Small intestine (tissue), 7 donors: ENCODE results near the gene SECTM1. TPM values are rescaled to one million over a fixed set of nuclear protein-coding genes. Genes with fewer than 3 reads are reported as not detected.
"Not testable (repeated sequence)": the region's sequence is repeated elsewhere in the genome, so short reads cannot be mapped to it uniquely, and the experiment has no call there.

Experiments
- DNase-seq, 2 donors: peaks; one replicate each; pipeline versions ENCODE4 v3.0.0 to v3.0.0-alpha.2; 2013
- FAIRE-seq: peaks from 2 replicates; lab custom pipeline; 2012; peaks lifted over from hg19 to GRCh38; lab: Jason Lieb, UNC
- H3K27ac ChIP-seq, 3 donors: one replicate each; pipeline ENCODE4 v1.5.1; 2013; ENCODE audit warnings: low read length in 2 of 3, mild to moderate bottlenecking in 2 of 3, control low read depth in 1 of 3, inconsistent platforms in 1 of 3, low read depth in 1 of 3, moderate library complexity in 1 of 3
- H3K27me3 ChIP-seq, 3 donors: one replicate each; pipeline ENCODE4 v1.6.1; 2013; ENCODE audit warnings: low read length in 3 of 3, inconsistent platforms in 1 of 3; ENCODE audit not compliant: control insufficient read depth in 3 of 3, insufficient read depth in 3 of 3
- H3K36me3 ChIP-seq, 3 donors: one replicate each; pipeline ENCODE4 v1.6.1; 2013; ENCODE audit warnings: low read length in 3 of 3, inconsistent platforms in 1 of 3, low read depth in 1 of 3, mild to moderate bottlenecking in 1 of 3, moderate library complexity in 1 of 3; ENCODE audit not compliant: control insufficient read depth in 3 of 3, insufficient read depth in 2 of 3
- H3K4me1 ChIP-seq, 3 donors: one replicate each; pipeline ENCODE4 v1.6.1; 2013; ENCODE audit warnings: low read length in 2 of 3, inconsistent platforms in 1 of 3, low read depth in 1 of 3, mild to moderate bottlenecking in 1 of 3, moderate library complexity in 1 of 3; ENCODE audit not compliant: control insufficient read depth in 3 of 3, insufficient read depth in 2 of 3
- H3K4me3 ChIP-seq, 3 donors: one replicate each; pipeline ENCODE4 v1.5.1; 2013; ENCODE audit warnings: low read length in 3 of 3, control low read depth in 1 of 3, inconsistent platforms in 1 of 3, low read depth in 1 of 3, mild to moderate bottlenecking in 1 of 3, moderate library complexity in 1 of 3
- H3K9me3 ChIP-seq, 2 donors: one replicate each; pipeline ENCODE4 v1.6.1; 2013; ENCODE audit warnings: low read depth in 1 of 2, low read length in 1 of 2; ENCODE audit not compliant: control insufficient read depth in 2 of 2, insufficient read depth in 1 of 2
- WGBS, 3 donors: extraction: QIAGEN DNeasy Blood & Tissue Kit; methylation state at CpG; one replicate each; pipeline ENCODE4 v1.1.7; 2013; 5-methylcytosine and 5-hydroxymethylcytosine counted together
- polyA plus RNA-seq, 4 donors: library from polyadenylated mRNA; stranded (reverse) in 3 of 4; unstranded in 1 of 4; fragments of 200-250 nt in 3 of 4; fragments of 120-200 nt in 1 of 4; gene quantifications; one replicate each; pipeline versions ENCODE4 v1.2.1 to v1.2.3, GENCODE V29; 2013
- donor health status: healthy with polysubstance abuse.
- donor health status: control.
- donor health status: control.
- donor health status: Bipolar disorder and iron deficiency.
- donor health status: healthy.

Gene SECTM1
- polyA plus RNA-seq, 4 donors = 13.6 to 81.9 (median 26.1) TPM

DNA sequence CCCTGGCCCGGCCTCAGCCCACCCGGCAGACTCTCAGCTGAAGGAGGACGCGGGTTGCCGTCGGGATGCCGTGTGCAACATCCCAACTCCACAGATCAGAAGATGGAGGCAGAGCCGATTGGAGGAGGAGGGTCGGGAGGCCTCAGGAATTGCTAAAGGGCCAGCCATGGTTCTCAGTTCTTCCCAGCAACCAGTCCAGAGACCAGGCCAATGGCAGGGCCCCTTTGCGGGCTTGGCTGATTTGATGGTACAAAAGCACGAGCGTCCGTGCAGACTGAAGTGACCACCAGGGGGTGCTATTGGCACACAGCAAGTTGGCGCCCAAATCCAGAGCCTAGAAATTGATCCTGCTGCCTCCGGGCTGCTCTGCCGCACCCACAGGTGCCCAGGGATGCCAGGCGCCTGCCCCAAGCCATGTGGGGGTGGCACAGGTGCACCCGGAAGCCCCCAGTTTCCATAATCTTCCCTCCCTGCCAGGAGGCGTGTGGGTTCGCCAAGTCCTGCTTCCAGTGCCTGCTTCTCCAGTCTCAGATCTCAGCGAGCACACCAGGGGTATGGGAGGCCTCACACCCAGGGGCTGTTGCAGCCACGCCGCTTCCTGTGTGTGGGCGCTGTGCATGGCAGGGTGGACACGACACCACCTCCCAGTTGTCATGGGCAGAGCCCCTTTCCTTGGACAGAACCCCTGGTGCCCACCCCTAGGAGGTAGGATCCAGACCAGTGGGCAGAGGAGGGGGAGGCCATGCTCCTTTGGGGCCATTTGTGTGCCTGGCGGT is 18.3 kb upstream of the SECTM1 start:
- DNase-seq (peak; percentile 79 to 91), FAIRE-seq (no peak)
- Histone ChIP-seq H3K9me3 (no peaks in the 10 kb centered on the region), H3K4me3 (no peak overlapping the region), H3K27me3 (peaks cover 0 to 9% (median 0%) of the 10 kb centered on the region in 3 donors), H3K27ac (no peak overlapping the region), H3K36me3 (no peaks in the 10 kb centered on the region), H3K4me1 (peaks cover 0 to 6% (median 0%) of the 10 kb centered on the region in 3 donors)
- WGBS, 3 donors = 34 to 37% (median 36%) methylated on average over 26 of the region's 26 CpGs

DNA sequence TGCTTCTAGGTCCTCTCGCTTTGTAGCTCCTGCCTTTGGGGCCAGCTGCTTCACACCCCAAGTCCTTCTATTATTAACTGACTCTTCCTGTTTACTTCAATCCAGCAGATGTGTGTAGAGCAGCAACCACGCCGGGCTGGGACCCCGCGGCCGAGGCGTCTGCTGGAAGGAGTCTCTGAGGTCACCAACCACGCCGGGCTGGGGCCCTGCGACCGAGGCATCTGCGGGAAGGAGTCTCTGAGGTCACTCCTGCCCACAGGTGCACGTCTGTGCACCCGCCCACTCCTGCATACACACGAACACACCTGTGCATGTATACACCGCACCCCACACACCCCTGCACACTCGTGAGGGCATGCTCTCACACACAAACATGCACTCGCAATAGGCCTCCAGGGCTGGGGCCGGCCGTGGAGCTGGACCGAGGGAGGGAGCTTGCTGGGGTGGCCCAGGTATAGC is 17.7 kb upstream of the SECTM1 start:
- WGBS, 3 donors = 39 to 53% (median 49%) methylated on average over 21 of the region's 21 CpGs
- H3K9me3 ChIP-seq = no peaks in the 10 kb centered on the region
- H3K4me3 ChIP-seq = no peak overlapping the region
- H3K36me3 ChIP-seq = no peaks in the 10 kb centered on the region
- H3K27me3 ChIP-seq = peaks cover 0 to 5% (median 0%) of the 10 kb centered on the region in 3 donors
- H3K4me1 ChIP-seq = peaks cover 0 to 9% (median 0%) of the 10 kb centered on the region in 3 donors
- H3K27ac ChIP-seq = no peak overlapping the region
- DNase-seq (no peak), FAIRE-seq (no peak)

DNA sequence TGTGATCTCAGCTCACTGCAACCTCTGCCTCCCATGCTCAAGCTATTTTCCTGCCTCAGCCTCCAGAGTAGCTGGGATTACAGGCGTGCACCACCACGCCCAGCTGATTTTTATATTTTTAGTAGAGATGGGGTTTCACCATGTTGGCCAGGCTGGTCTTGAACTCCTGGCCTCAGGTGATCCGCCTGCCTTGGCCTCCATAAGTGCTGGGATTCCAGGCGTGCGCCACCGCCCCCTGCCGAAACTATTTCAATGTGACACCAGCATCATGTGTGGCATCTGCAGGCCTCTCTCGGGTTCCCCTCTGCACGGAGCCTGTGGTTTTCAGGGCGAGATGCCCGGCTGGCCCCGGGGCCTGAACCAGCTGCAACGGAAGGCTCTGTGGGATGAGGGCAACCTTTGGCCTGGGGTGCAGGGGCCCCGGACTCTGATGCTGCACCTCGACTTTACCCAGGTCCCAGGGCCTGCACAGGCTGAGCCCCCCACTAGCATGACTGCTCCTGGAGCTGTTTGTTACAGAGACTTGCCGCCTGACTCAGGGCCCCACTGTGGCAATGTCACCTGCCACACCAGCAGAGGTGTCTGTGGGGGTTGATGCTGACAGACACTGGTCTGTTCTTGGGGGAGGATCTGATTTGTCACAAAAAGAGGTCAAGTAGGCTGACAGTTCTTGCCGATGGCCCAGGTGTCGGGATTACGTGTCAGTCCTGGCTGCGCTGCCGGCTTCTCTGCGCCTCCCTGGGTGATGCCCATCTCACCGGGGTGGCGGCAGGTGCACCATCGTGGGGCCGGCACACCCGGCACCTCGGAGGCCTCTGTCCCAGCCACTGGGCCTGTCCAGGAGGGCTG is 16.8 kb upstream of the SECTM1 start:
- no peaks in the 10 kb centered on the region for H3K9me3 ChIP-seq
- H3K4me1 ChIP-seq = peaks cover 0 to 11% (median 0%) of the 10 kb centered on the region in 3 donors
- peaks cover 0 to under 1% (median 0%) of the 10 kb centered on the region in 3 donors for H3K27me3 ChIP-seq
- 67 to 84% (median 74%) methylated on average over 28 of the region's 28 CpGs for WGBS, 3 donors
- H3K27ac ChIP-seq = no peak overlapping the region
- H3K36me3 ChIP-seq = no peaks in the 10 kb centered on the region
- FAIRE-seq (no peak), DNase-seq (no peak)
- no peak overlapping the region for H3K4me3 ChIP-seq

DNA sequence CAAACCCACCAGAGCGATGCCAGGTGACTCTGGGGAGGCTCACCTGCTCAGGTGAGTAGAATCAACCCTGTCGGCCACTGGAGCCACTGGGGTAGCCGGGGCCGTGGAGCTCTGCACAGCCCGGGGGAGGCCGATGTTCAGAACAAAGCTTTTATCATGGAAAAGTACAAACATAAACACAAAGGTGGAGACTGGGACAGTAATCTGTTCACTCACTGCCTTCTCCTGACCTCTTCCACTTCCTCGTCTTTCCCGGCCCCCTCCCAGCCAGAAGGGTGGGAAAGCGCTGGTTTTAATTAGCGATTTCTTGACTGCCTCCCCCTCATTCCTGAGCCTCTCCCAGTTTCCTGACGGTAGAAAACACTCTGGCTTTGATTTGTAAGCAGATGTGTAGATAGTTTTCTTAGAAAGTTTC is 15.7 kb upstream of the SECTM1 start:
- 25 to 43% (median 39%) methylated on average over 11 of the region's 11 CpGs for WGBS, 3 donors
- H3K27ac ChIP-seq = no peak overlapping the region
- FAIRE-seq (no peak), DNase-seq (no peak)
- H3K27me3 ChIP-seq = no peaks in the 10 kb centered on the region
- no peaks in the 10 kb centered on the region for H3K9me3 ChIP-seq
- H3K4me3 ChIP-seq = no peak overlapping the region
- peaks cover 0 to 11% (median 0%) of the 10 kb centered on the region in 3 donors for H3K4me1 ChIP-seq
- H3K36me3 ChIP-seq = no peaks in the 10 kb centered on the region

DNA sequence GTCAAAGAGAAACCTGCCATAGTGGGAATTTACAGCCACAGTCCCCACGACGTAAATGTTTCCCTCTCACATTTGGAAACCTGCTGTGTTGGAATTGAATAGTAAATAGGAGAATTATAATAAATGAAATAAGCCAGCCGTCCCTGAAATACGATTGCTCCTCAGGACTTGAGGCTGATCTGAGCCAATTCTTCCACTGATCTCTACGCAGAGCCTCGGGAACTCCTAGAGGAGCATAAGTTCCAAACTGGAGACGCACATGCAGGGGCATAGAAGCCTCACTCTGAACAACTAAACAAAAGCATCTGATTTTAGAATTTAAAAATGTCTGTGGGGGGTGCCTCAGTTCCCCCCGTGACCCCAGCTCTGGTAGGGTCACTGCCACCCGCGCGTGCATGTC is 15.3 kb upstream of the SECTM1 start:
- Histone ChIP-seq H3K27ac (no peak overlapping the region), H3K27me3 (no peaks in the 10 kb centered on the region), H3K36me3 (no peaks in the 10 kb centered on the region), H3K4me1 (peaks cover 0 to 11% (median 0%) of the 10 kb centered on the region in 3 donors), H3K4me3 (no peak overlapping the region), H3K9me3 (no peaks in the 10 kb centered on the region)
- DNase-seq (no peak), FAIRE-seq (no peak)
- 65 to 68% (median 66%) methylated on average over 11 of the region's 11 CpGs for WGBS, 3 donors

DNA sequence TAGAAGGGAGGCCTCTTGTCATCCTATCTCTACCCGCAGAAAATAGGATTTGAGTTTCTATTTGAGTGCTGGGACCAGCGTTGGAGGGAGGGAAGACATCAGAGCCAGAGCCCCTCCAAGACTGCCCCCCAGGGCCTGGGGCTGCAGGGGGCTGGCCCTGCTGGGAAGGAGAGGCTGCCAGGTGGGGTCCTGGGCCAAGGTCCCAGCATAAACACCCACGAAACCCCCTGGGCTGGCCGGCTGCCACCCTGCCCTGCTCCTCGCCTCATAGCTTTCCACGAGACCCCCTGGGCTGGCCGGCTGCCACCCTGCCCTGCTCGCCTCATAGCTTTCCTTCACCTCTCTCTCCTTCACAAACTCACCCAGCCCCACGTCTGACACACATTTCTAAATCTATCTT is 14.9 kb upstream of the SECTM1 start:
- H3K27me3 ChIP-seq = no peaks in the 10 kb centered on the region
- DNase-seq (no peak), FAIRE-seq (no peak)
- no peaks in the 10 kb centered on the region for H3K36me3 ChIP-seq
- 63 to 72% (median 66%) methylated on average over 9 of the region's 9 CpGs for WGBS, 3 donors
- H3K27ac ChIP-seq = no peak overlapping the region
- H3K9me3 ChIP-seq = no peaks in the 10 kb centered on the region
- H3K4me3 ChIP-seq = no peak overlapping the region
- peaks cover 0 to 11% (median 0%) of the 10 kb centered on the region in 3 donors for H3K4me1 ChIP-seq

DNA sequence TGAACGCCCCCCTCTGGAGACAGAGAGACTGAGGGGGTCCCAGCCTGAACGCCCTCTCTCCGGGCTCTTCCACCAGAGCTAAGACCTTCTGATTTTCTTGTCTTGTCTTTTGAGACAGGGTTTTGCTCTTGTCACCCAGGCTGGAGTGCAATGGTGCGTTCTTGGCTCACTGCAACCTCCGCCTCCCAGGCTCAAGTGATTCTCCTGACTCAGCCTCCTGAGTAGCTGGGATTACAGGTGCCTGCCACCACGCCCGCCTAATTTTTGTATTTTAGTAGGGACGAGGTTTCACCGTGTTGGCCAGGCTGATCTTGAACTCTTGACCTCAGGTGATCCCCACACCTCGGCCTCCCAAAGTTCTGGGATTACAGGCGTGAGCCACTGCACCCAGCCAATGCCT is 14.4 kb upstream of the SECTM1 start:
- not testable (repeated sequence) for DNase-seq, FAIRE-seq, H3K36me3 ChIP-seq

More for the DNA sequence above, 14.4 kb upstream of the SECTM1 start:
- WGBS, 3 donors = 58 to 79% (median 77%) methylated on average over 11 of the region's 11 CpGs
- H3K27me3 ChIP-seq, H3K4me3 ChIP-seq, H3K9me3 ChIP-seq, H3K27ac ChIP-seq: not testable (repeated sequence)
- H3K4me1 ChIP-seq = peaks cover 0 to 11% (median 0%) of the 10 kb centered on the region in 3 donors
